ENCODE data around the gene LURAP1L. TPM values are rescaled to one million over a fixed set of nuclear protein-coding genes. Genes with fewer than 3 reads are reported as not detected.

The LURAP1L gene
- total and polyA plus RNA-seq, 2 of the 4 experiments (the other 2 are of a cell fraction) = 6.1 to 10.6 TPM

DNA sequence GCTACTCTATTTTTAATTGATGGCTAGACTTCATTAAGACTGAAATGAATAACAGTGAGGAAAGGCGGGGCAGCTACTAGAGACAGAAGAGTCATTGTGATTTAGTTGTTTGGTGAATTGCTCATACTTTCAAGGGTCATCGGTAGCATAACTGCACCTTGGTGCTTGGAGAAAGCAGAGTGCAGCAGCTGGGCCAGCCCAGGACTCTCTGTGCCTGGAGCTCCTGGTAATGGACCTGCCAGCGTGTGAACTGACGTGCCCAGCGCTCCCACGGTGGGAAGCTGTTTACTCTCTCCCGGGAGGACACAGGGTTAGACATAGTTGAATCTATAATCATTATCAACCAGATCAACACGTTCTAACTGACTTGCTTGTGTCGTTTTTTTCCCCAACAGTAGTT is 42.9 kb downstream of the LURAP1L start:
- Histone ChIP-seq H3K4me3 (ENCODE audit: insufficient read depth, low read depth, low read length) (no peak overlapping the region), H4K8ac (ENCODE audit: low read depth in 2 of 2, low read length in 2 of 2) (peak overlapping the region; percentile 44 to 74), H3K27ac (ENCODE audit: insufficient read depth, low read length) (peak overlapping the region; percentile 70; the same call in 1 of the 2 replicates), H2AFZ (replicated peaks; ENCODE audit: low read length, poor library complexity) (no peak overlapping the region), H3K14ac (replicated peaks; ENCODE audit: low read depth, low read length) (peak overlapping the region; percentile 82), H3K23ac (ENCODE audit: low read depth, low read length) (peak overlapping the region; percentile 14; the same call in 1 of the 2 replicates), H4K20me1 (ENCODE audit: insufficient read depth, low read length) (no peaks in the 10 kb centered on the region), H3K27me3 (ENCODE audit: control insufficient read depth, insufficient read depth, low read length) (no peaks in the 10 kb centered on the region), H3K4me2 (ENCODE audit: low read depth, low read length) (no peak overlapping the region), H3K9me3 (ENCODE audit: control insufficient read depth, insufficient read depth, low read length) (no peaks in the 10 kb centered on the region), H3K9me1 (ENCODE audit: insufficient read depth, low read length) (peaks cover 9% of the 10 kb centered on the region; the same call in 1 of the 2 replicates), H3K18ac (ENCODE audit: low read depth, low read length) (peak overlapping the region; percentile 45), H3K36me3 (ENCODE audit: control insufficient read depth, insufficient read depth, low read length) (peaks cover 5% of the 10 kb centered on the region), H3K4ac (ENCODE audit: low read depth, low read length) (peak overlapping the region; percentile 82), H2BK15ac (ENCODE audit: low read depth, low read length) (peak overlapping the region; percentile 89; the same call in 1 of the 3 replicates), H2AK5ac (ENCODE audit: low read depth, low read length) (peak overlapping the region; percentile 69), H2BK120ac (ENCODE audit: low read depth, low read length) (peak overlapping the region; percentile 94), H3K79me1 (ENCODE audit: low read depth in 1 of 2, low read length in 2 of 2) (peaks cover 8 to 27% of the 10 kb centered on the region in 2 experiments; a peak in 3 of 4 replicates), H2AK9ac (replicated peaks; ENCODE audit: low read depth, low read length, poor library complexity) (no peak overlapping the region), H4K91ac (ENCODE audit: insufficient read depth, low read depth, low read length) (peak overlapping the region; percentile 58), H2BK5ac (ENCODE audit: low read depth, low read length, poor library complexity, severe bottlenecking) (peak overlapping the region; percentile 18), H2BK20ac (ENCODE audit: low read depth, low read length) (peak overlapping the region; percentile 84), H3K4me1 (ENCODE audit: control insufficient read depth, insufficient read depth, low read length) (peaks cover 21% of the 10 kb centered on the region), H3K56ac (ENCODE audit: extremely low read depth, insufficient read depth, low read length) (no peak overlapping the region), H4K5ac (ENCODE audit: low read depth, low read length) (peak overlapping the region; percentile 90), H3K9ac (ENCODE audit: low read depth, low read length) (no peak overlapping the region)
- intact Hi-C loops (cut with micrococcal nuclease) = loop anchor here (1.0 kb wide), 1 partner anchor 65 kb away; no protein-coding TSS in a partner anchor
- 100% methylated on average over 1 of the region's 9 CpGs; no CpG with 5 or more reads in 1 of the 2 experiments for WGBS, 2 experiments (ENCODE audit: extremely low coverage in 2 of 2, insufficient read length in 1 of 2)
- ChIA-PET CTCF (interaction anchor here (0.7 to 2.0 kb wide), 4 partner anchors 39 to 93 kb away, joined by 3 to 10 read pairs (median 6); partner anchors contain the start of gene LURAP1L), POLR2A (ENCODE audit: unreplicated experiment) (no interaction called here)
- dilution Hi-C loops (cut with HindIII; ENCODE audit: low sequenced_read_pairs, unreplicated experiment) = no loop called here
- in situ Hi-C loops (cut with MboI; ENCODE audit: low sequenced_read_pairs) = no loop called here
- DNase-seq (peak; percentile 55), ATAC-seq (ENCODE audit: low read depth) (no peak)
- TF ChIP-seq BHLHE40 (IDR thresholded peaks at IDR 0.05; ENCODE audit: low read depth, low read length) = no peak
- TF ChIP-seq MXI1 (IDR thresholded peaks at IDR 0.05; ENCODE audit: borderline replicate concordance, low read depth, low read length) = no peak
- TF ChIP-seq, protein P1, sequence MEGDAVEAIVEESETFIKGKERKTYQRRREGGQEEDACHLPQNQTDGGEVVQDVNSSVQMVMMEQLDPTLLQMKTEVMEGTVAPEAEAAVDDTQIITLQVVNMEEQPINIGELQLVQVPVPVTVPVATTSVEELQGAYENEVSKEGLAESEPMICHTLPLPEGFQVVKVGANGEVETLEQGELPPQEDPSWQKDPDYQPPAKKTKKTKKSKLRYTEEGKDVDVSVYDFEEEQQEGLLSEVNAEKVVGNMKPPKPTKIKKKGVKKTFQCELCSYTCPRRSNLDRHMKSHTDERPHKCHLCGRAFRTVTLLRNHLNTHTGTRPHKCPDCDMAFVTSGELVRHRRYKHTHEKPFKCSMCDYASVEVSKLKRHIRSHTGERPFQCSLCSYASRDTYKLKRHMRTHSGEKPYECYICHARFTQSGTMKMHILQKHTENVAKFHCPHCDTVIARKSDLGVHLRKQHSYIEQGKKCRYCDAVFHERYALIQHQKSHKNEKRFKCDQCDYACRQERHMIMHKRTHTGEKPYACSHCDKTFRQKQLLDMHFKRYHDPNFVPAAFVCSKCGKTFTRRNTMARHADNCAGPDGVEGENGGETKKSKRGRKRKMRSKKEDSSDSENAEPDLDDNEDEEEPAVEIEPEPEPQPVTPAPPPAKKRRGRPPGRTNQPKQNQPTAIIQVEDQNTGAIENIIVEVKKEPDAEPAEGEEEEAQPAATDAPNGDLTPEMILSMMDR (conservative IDR thresholded peaks at IDR 0.05; ENCODE audit: low read depth, low read length) = no peak
- TF ChIP-seq NFE2L2 (IDR thresholded peaks at IDR 0.05; ENCODE audit: low read depth, low read length) = no peak
- no peak for TF ChIP-seq MAZ (IDR thresholded peaks at IDR 0.05; ENCODE audit: borderline replicate concordance, low read depth, low read length)
- TF ChIP-seq, protein P2, sequence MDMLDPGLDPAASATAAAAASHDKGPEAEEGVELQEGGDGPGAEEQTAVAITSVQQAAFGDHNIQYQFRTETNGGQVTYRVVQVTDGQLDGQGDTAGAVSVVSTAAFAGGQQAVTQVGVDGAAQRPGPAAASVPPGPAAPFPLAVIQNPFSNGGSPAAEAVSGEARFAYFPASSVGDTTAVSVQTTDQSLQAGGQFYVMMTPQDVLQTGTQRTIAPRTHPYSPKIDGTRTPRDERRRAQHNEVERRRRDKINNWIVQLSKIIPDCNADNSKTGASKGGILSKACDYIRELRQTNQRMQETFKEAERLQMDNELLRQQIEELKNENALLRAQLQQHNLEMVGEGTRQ (IDR thresholded peaks at IDR 0.05; ENCODE audit: low read depth, low read length) = no peak
- no peak for TF ChIP-seq MAFK (IDR thresholded peaks at IDR 0.05; ENCODE audit: low read depth, low read length)
- TF ChIP-seq CEBPB (IDR thresholded peaks at IDR 0.05; ENCODE audit: low read depth, low read length) = no peak
- TF ChIP-seq CHD1 (IDR thresholded peaks at IDR 0.05; ENCODE audit: low read depth, low read length) = no peak
- TF ChIP-seq RAD21 (IDR thresholded peaks at IDR 0.05; ENCODE audit: low read length) = no peak
- TF ChIP-seq RCOR1 (IDR thresholded peaks at IDR 0.05; ENCODE audit: insufficient replicate concordance, low read length) = no peak
- BruUV-seq (replicated peaks) = no TSS peak

Data from IMR-90 (cell line).